HG03139 (cell line): ENCODE results near the gene FOXA3.
"Not testable (repeated sequence)": the region's sequence is repeated elsewhere in the genome, so short reads cannot be mapped to it uniquely, and the experiment has no call there.

Experiments
- ATAC-seq: cut with Tn5 transposase; IDR thresholded peaks from one replicate; pipeline ENCODE4 v1.9.1; 2021; ENCODE audit not compliant: unreplicated experiment

Gene FOXA3

DNA sequence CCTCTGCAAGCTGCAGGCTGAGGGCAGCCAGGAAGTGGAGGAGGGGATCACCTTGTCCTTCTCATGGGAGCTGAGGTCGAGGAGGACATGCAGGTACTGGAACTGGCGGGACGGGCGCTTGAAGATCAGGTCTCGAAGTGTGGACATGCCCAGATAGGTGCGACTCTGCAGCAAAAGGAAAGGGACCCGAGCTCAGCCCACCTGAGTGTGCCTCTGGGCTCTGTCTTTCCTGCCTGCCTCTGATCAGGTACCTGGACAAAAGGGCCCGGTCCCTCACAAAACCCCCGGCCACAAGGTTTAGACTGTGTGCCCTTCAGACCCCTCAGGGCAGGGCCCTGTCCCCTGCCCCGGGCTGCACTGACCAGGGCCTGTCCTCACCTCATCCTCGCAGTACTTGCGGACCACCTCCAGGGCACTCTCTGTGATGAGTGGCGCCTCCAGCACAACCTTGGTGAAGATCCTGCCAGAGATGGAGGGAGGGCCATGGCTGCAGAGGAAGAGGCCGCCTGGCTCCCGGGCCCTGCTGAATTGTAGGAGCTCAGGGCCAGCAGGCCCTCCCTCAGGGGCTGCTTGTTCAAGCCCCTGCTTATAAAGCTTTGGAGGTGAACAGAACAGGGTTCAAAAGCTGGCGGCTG lies 36.5 kb upstream of the FOXA3 start:
- no peak for ATAC-seq

DNA sequence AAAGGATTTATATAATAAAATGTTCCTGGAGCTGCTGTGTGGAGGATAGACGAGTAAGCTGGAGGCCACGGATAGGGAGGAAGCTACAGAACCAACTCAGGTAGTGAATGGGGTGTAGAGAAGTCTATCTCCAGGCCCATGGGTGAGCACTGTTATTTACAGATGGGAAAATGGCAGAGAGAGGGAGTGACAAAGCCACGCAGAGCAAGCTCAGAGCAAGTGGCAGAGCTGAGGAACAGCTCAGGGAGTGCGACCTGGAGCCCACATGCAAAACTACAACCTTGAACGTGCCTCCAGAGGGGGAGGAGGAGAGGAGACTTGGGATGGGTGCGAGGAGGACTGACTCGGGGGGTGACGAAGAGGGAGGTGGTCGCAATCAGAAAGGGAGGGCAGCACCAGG lies 35.6 kb upstream of the FOXA3 start:
- ATAC-seq = no peak

DNA sequence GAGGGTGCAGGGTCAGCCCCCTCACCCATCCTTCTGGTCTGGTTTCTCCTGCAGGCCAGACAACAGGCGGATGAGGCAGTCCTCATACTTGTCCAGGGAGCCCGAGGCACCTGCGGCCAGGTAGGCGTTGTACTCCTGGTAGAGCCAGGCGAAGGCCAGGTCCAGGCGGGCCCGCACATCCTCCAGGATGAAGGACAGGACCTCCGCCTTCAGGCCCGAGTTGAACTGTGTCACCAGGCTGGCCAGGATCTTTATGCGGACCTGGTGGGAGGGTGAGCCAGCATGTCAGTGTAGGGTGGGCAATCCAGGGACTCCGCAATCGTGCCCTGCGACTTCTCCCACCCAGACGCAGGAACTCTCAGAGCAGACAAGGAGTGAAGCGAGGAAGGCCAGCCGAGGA lies 35.2 kb upstream of the FOXA3 start:
- no peak for ATAC-seq

DNA sequence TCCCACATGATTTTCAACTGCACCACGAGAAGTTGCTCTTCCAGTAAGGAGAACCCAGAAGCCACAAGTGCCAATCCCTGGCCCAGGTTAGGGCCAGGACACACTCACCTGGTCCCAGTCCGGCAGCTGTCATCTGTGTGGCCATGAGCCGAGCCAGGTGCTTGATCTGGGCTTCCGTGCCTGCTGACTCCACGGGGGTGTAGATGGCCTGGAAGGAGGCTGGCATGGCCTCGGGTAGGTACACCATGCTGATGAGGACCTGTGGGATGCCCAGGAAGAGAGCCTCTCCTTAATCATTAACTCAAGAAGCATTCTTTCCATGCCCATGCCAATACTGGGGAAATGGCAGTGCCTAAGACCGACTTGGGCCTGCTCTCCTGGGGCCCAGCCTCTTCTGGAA lies 29.2 kb upstream of the FOXA3 start:
- no peak for ATAC-seq

DNA sequence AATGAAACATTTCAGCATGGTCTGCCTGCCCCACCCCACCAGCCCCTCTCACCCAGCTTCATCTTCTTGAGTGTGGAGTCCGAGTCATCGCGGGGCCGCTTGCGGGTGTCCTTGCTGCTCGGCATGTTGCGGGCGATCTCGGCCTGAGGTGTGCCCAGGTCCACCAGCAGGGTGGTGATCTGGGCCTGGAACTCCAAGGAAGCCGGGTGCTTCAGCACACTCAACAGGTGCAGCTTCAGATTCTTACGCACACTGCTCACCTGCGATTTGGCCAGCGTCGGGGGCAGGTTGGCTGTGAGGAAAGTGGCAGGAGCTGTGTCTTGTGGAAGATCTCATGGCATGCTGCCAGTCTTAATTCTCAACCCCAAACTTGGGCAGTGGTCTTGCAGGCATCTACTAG lies 21.9 kb upstream of the FOXA3 start:
- ATAC-seq = no peak

DNA sequence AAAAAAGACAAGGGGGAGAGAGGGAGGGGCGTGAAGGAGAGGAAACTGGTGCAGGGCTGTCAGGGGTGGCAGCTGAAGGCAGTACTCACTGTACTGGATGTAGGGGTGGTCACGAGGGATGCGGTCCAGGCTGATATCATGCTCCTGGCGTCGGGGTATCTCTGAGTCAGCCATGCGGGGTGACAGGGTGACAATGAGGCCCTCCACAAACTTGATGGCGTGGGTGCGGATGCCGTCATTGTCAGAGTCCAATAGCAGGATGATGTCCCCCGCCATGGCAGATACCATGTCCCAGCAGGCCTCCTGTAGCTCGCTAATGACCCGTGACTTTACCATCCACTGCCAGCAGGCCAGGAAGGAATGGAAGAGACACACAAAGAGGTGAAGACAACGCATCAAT lies 16.5 kb upstream of the FOXA3 start:
- ATAC-seq = no peak

DNA sequence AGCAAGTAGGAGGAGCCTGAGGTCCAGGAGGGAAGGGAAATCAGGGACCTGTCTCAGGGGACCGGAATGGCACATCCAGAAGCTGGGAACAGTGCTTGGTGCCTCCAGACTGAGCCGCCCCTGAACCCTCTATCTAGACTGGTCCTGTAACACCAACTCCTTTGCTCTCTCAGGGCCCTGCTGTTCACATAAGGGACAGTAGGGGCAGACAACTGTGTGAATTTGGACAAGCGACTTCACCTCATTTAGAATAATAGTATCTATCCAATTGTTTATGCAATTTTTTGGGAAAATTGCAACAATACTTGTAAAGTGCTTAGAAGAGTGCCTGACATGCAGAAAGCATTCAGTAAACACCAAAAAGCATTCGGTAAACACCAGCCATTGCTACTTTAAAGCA lies 15.2 kb upstream of the FOXA3 start:
- no peak for ATAC-seq

DNA sequence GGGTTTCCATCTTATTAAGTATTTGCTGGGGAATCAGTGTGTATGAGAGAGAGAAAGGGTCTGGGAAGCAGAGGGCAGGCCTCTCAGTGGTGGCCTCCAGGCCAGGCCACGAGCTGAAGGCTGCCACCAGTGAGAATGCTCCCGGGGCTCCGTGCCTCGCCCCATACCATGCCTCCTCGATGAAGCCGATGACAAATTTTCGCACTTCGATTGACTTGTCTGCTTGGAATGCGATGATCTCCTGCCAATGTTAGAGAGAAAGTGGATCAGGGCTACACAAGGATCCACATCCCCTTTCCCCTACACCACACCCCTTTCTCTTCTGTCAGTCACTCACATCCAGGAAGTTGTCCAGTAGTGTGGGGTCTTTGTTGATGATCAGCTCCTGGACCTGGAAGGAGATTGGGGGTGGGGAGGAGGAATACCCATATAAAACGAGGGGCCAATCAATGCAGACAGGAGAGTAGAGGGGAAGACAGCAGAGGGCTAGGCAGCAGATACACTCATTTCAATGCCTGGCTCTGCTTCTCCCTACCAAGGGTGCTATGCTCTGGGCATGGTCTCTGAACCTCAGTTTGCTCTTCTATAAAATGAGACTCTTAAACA lies 11.9 kb upstream of the FOXA3 start:
- ATAC-seq = no peak

DNA sequence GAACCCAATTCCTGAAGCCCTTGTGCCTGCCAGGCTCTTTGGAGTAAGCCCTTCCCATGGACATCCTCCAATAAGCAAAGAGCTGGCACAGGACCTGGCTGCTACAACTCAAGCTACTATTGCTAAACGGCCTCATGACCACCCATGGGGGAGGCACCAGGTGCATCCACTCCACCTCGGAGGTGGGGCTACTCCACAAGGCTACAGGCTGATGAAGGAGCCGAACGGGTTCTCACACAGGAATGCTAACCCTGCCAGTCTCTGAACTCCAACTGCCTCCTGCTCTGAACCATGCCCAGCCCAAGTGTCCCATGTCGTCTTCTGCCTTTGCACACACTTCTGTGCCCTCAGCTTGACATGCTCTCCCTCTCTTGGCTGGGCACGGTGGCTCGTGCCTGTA lies 11.1 kb upstream of the FOXA3 start:
- no peak for ATAC-seq

DNA sequence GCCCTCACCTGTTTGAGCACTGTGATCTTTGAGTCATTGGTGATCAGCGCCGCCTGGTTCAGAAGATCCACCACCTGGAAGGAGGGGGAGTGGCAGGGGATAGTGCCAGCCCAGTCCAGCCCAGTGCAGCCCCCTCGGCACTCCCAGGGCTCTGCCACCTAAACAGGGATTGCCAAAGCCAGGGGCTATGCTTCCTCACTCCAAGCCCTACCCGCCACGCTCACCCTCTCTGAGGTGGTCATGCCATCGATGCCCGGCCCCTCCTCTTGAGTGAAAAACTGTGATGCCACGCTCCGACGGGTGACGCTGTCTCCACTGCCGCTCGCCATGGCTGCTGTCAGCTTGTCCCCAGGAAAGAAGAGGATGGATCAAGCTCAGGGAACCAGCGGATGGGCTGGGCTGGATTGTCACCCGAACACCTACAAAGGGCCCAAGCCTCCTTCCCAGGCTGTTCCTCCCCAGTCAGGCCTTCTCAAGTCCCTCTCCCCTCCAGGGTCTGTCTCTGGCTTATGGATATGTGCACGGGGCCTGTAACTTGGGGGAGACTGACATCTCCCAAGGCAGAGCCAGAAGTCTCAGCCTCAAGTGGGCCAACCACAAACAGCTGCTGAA lies 9.9 kb upstream of the FOXA3 start:
- no peak for ATAC-seq

DNA sequence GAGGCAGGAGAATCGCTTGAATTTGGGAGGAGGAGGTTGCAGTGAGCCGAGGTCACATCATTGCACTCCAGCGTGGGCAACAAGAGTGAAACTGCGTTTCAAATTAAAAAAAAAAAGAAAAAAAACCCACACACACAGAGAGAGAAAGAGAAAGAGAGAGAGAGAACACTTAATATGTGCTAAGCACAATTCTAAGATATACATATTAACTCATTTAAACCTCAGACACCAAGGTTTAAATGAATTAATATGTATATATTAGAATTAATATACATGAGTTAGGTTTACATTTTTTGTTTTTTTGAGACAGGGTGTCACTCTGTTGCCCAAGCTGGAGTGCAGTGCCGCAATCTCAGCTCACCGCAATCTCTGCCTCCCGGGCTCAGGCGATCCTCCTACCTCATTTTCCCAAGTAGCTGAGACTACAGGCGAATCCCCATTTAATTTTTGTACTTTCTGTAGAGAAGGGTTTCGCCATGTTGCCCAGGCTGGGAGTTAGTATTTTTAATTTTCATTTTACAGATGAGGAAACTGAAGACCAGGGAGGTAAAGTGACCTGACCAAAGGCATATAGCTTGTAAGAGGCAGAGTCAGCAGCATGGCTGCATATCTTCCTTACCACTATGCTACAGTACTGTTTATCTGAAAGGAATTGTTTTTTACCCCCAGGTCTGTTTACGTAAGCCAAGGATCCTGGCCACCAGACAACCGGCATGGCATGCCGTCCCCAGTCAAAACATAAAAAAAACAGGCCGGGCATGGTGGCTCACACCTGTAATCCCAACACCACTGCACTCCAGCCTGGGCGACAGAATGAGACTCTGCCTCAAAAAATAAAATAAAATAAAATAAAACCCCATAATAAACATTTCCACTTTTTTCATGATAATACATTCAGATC lies 3.5 kb upstream of the FOXA3 start:
- ATAC-seq = no peak

DNA sequence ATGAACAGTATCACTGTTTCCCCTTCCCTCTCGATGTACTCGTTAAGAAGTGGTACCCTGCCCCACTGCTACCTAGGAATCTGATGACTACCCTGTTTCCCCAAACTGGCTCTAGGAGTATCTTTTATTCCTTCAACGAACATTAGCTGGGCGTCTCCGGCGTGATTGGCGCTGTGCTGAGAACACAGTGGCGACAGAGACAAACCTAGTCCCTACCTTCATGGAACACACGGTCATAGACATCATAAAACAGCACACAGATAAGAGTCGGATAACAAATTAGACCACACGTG lies 1.9 kb upstream of the FOXA3 start:
- no peak for ATAC-seq

DNA sequence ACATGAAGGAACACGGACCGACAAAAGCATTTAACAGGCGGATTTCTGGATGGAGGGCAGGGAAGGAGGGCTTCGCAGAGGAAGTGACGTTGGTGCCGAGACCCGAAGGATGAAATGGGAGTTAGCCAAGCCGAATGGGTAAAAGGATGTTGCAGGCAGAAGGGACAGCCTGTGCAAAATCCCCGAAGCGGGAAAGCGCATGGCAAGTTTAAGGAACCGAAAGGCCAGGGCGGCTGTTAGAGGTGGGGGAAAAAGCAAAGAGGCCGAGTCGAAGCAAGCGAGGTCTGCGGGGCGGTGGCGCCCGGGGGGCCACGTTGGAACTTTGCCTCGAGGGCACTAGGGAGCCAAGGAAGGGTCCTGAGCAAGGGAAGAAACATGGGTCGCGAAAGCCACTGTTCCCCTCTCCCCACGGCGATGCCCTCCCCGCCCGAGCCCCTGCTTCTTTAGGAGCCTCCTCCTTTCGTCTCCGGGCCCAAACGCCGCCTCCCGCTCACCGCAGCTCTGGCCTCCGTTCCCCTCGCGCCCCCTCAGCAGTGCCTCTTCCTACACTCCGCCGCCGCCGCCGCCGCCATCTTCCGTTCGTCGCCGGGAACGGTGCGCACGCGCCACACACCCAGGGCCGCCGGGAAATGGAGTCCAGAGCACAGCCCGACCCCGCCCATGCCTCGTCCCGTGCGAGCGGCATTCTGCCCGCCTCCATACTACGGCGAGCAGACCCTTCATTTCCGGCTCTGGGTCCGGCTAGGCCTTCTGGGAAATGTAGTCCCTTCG lies 1.4 kb upstream of the FOXA3 start, which contains the start of gene SYMPK:
Gene SYMPK, minus strand, starts transcription at position 584 of the 771 bp plus-strand sequence. CDS start 8,652 bp downstream, outside the sequence.
- ATAC-seq = peak; percentile 85

DNA sequence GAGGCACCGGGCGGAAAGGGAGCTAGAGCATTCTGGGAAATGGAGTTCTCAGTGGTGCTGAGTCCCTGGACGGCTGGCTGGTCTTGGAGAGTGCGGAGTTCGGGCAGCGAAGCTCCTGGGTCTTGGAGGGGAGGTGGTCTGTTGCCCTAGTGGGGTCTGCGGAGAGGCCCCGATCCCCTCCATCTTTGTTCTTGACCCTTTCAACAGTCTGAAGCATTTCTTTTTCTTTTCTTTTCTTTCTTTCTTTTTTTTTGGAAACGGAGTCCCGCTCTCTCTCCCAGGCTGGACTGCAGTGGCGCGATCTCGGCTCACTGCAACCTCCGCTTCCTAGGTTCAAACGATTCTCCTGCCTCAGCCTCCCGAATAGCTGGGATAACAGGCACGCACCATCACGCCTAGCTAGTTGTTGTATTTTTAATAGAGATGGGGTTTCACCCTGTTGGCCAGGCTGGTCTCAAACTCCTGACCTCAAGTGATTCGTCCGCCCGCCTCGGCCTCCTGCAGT lies 739 bp upstream of the FOXA3 start:
- no peak for ATAC-seq

DNA sequence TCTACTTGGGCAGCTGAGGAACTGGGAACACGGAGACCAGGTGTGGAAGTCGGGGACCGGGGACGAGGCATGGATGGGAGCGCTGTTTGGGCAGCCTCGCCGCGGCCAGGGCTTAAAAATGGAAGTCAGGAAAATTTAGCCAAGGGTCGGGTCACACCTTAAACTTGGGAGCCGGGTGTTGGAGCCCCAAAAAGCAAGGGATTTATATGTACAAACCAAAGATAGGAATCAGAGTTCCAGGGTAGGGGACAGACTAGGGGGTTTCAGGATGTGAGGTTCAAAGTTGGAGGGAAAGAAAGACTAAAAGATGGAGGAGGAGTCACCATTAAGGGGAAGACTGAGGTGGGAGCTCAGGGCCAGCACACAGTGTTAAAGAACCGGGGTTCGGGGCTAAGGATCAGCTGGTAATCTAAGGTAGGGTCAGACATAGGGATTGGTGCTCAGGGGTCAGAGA lies 530 bp downstream of the FOXA3 start:
- ATAC-seq = no peak

DNA sequence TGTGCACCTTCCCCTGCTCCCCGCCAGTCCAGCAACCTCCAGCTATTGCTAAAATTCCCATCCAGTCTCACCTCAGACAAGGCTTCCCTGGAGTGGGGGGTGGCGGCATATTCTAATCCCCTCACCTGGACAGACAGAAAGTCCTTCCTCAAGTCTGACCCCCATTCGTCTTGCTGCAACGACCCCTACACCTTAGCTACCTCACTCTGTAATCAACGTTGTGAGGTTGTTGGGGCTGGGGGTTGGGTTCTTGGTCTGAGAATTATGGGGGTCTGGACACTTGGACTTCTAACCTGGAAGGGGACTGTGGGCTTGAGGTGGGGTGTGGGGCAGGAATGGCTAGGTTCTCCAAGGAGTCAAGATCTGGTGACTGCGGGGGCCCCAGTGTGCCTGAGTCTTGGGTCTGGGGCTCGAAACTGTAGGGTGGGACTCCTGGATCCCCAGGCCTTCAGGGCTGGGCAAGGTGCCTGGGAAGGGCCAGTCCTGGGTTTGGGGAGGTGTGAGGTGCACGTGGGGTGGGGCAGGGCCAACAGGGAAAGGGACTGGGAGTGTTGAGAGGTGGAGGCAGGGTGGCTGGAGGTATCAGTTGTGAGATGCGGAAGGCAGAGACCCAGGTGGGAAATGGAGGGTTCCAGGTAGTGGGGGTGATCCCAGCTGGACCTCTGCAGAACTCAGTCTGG lies 1.3 kb downstream of the FOXA3 start:
- ATAC-seq = no peak

DNA sequence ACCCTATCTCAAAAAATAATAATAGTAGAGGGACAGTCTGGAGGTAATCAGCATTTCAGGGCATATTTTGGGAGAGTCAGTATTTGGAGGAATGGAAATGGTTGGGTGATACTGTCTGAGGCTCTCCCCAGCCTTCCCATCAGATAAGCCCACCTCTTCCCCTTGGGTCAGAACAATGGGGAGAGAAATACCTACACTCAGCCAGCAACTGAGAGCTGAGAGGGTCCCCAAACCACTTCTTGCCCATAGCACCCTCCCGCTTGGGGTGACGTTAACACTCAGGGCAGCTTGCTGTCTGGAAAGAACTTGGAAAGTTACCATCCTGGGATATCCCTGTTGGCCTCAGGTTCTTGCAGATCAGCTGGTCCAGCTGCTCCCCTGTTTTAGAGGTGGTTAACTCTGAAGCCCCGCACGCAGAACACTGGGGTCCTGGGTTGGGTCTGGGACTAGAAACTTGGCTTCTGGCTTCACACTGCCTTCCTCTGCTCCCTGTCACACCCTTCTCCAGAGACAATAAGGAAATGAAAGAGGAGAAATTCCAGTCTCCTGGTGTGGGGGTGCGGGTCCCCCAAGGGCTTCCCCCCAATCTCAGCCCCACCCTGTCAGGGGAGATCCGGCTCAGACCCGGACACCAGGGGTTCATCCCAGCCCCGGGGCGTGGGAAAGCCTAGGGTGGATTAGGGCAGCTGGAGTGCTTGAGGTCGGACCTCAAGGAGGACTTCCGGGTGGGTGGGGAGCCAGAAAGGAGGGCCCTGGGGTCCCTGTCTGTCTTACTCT lies 2.5 kb downstream of the FOXA3 start:
- ATAC-seq = no peak

DNA sequence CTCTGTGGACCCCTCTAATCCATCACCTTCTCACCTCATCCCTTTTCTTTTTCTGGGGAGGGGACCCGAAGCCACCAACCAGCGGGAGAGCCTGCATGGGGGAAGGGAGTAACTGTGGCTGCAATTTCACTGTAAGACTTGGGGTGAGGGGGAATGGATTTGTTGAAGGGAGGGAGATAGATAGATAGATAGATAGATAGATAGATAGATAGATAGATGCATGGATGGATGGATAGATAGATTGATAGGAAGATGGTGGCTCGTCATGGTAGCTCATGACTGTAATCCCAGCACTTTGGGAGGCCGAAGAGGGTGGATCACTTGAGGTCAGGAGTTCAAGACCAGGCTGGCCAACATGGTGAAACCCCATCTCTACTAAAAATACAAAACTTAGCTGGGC lies 3.1 kb downstream of the FOXA3 start:
- ATAC-seq = not testable (repeated sequence)

DNA sequence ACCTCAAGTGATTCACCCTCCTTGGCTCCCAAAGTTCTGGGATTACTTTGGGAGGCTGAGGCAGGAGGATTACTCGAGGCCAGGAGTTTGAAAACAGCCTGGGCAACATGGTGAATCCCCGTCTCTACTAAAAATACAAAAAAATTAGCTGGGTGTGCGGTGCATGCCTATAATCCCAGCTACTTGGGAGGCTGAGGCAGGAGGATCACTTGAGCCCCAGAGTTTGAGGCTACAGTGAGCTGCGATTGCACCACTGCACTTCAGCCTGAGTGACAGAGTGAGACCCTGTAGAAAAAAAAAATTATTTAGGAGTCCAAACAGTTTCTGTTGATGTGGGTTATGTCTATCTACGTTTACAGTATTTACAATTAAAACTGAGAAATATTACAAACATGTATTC lies 6.7 kb downstream of the FOXA3 start:
- no peak for ATAC-seq
